ENCODE results near the gene OR9K2.
A peak's percentile ranks its signal among the peaks of the same experiment; 100 is the strongest.
"Not testable (repeated sequence)": the region's sequence is repeated elsewhere in the genome, so short reads cannot be mapped to it uniquely, and the experiment has no call there.

Gene OR9K2

GRCh38 chr12:55126106-55126505, at the start of gene OR9K2:
TSS of gene OR9K2 (plus strand) at chr12:55126406. CDS start at chr12:55129835, 3,429 bp downstream.
- DNase-seq (ENCODE audit: low read depth), result no peak

GRCh38 chr12:55092579-55092978, 33.6 kb upstream of the OR9K2 start:
- DNase-seq (ENCODE audit: low read depth), result no peak

- no peak for DNase-seq (ENCODE audit: low read depth)
Observed at GRCh38 chr12:55112378-55112875, 13.8 kb upstream of the OR9K2 start.

GRCh38 chr12:55116152-55116551, 10.1 kb upstream of the OR9K2 start:
- no peak for DNase-seq (ENCODE audit: low read depth)

GRCh38 chr12:55132816-55133215, 6.6 kb downstream of the OR9K2 start:
- DNase-seq (ENCODE audit: low read depth), result no peak

GRCh38 chr12:55142669-55143565, 16.7 kb downstream of the OR9K2 start:
- DNase-seq (ENCODE audit: low read depth), result peak; percentile 51

- no peak for DNase-seq (ENCODE audit: low read depth)
Observed at GRCh38 chr12:55143566-55143870, 17.3 kb downstream of the OR9K2 start.

GRCh38 chr12:55167010-55167640, 40.9 kb downstream of the OR9K2 start:
- not testable (repeated sequence) for DNase-seq (ENCODE audit: low read depth)

GRCh38 chr12:55171445-55171844, 45.2 kb downstream of the OR9K2 start:
- DNase-seq (ENCODE audit: low read depth), result no peak

GRCh38 chr12:55171846-55172245, 45.6 kb downstream of the OR9K2 start:
- not testable (repeated sequence) for DNase-seq (ENCODE audit: low read depth)

GRCh38 chr12:55172686-55173085, 46.5 kb downstream of the OR9K2 start:
- DNase-seq (ENCODE audit: low read depth), result no peak

- DNase-seq (ENCODE audit: low read depth), result no peak
Observed at GRCh38 chr12:55173456-55173855, 47.2 kb downstream of the OR9K2 start.
